A204.1 (cell line): Measurements from ENCODE around the gene CACNG4.
"Not testable (repeated sequence)": the region's sequence is repeated elsewhere in the genome, so short reads cannot be mapped to it uniquely, and the experiment has no call there.

ENCODE experiments used
- FAIRE-seq: peaks from 2 replicates; lab custom pipeline; 2012; peaks lifted over from hg19 to GRCh38; lab: Jason Lieb, UNC

Gene CACNG4

DNA sequence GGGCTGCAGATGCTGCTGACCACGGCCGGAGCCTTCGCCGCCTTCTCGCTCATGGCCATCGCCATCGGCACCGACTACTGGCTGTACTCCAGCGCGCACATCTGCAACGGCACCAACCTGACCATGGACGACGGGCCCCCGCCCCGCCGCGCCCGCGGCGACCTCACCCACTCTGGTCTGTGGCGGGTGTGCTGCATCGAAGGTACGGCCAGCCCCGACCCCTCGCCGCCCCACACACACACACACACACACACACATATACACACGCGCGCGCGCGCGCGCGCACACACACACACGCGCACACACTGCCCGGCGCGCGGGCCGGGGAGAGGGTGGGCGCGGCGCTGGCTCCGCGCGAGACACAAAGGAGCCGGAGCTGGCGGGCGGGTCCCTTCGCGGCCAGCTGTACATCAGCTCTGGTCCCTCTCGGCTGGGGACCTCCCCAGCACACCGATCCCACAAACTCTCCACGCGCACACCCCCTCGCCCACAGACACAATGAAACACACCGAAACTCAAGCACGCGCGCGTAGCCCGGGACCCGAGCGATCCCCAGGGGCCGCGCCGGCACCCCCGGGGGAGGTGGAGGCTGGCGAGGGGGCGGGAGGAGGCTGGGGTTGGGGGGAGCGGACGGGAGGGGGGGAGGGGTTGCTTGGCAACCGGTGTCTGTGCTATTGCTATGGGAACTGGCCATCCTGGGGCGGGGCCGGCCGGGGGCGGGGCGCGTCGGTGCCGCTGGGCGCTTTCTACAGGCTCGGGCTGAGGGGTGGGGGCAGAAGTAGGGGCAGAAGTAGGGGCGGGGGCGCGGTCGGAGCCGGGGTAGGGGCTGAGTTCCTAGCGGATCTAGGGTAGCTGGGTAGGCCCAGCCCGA, 658 bp downstream of the CACNG4 start:
- FAIRE-seq: no peak

DNA sequence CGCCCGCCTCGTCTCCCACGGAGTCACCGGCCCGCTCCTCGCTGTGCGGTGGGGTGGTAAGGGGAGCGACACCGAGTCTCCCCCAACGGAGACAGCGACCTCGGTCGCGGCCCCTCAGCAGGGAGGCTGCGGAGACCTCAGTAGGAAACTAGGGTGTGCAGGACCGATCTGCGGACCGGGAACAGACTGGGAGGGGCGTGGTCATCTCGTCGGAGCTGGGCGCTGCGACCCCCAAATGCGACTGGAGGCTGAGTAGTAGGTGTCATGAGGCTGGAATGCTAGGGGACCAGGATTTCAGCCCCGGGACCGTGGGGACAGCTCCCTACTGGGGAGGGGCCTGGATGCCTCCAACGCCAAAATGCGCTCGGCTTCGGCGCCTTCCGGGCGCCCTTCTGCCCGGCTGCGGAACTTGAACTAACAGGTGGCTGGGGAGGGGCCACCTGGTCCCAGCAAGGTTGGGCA, 1.3 kb downstream of the CACNG4 start:
- FAIRE-seq: no peak

DNA sequence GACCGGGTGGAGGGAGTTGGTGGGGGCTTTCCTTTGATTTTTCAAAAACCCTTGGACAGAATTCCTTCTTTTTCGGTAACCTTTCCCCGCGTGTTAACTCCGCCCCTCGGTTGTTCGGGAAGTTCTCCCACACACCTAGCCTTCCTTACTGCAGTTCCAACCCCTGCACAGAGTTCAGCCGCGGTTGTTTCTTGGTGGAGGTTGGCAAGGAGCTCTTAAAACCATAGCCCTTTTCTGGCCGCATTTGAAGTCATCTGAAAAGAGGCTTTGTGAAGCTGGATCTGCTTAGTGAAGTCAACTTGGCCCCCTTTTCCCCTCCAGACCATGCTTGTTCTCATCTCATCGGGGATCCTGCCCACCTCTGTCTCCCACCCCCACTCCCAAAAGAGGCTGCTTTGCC, 1.8 kb downstream of the CACNG4 start:
- no peak for FAIRE-seq

DNA sequence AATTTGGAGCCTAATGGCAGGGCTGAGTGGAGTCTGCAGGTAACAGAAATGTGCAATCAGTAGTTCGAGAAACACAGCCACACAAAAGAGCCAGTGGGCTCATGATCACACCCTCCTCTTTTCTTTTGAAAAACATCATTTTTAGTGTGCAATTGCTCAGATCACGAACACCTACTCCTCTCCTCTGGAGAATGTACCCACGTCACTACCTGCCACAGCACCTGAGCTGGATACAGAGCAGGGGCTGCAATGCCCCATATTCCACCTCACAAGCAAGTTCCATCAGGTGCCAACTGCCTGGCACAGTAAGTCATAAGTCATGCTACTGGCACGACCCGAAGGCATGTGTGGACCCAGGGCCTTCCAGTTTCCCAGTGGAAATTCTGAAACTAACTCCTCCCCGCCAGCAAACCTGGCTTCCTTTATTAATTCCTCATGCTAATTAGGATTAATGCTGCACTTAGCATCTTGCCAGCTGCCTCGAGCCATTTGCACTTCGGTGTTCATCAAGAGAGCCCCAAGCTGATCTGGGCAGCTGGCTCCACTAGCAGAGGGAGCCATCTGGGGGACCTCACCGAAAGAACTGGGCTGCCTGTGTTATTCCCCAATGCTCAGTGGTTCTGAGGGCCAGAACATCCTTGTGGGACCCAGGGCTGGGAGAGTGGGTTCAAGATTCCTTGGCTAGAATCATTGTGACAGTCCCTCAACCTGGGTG, 2.4 kb downstream of the CACNG4 start:
- no peak for FAIRE-seq

DNA sequence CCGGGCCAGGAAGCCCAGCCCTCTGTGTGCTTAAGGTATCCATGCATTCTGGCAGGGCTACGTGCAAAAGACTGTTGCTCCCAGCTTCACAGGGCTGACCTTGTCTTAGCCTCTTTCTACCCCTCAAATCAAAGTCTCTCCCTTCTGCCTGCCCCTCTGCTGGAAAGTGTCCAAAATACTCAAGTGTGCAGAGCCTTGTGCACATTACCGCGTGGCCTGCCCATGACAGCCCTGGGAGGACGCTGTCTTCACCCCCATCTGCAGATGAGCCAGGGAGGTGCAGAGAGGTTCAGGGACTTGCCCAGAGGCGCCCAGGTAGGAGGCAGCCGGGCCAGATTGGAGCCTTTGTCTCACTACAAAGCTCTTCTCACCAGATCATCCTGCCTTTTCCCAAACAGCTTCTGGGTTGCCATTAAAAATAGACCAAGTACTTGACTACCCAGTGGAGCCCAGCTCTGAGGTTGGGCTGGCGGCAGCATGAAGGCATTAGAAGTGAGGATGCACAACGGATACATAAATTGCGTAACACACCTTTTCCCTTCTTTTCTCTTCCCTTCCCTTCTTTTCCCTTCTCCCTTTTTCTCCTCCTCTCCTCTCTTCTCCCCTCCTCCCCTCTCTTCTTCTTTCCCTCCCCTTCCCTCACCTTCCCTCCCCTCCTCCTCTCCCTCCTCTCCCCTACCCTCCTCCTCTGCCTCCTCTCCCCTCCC, 3.5 kb downstream of the CACNG4 start:
- no peak for FAIRE-seq

DNA sequence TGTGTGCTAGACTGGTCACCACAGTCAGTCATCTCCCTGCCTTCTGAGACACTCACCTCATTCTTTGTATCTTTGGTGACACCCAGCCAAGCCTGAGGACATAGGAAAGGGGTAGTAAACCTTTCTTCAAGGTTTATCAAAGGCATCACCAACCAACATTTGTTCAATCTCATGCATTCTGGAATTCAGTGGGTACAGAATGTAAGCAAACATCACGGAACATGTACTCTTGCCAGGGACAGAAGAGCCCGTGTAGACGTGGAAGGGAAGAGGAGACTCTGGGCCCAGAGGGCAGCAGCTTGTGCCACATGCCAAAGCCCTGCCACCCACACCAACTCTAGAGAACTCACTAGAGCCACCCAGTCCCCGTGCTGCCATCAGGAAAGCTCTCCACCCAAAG, 4.4 kb downstream of the CACNG4 start:
- no peak for FAIRE-seq

DNA sequence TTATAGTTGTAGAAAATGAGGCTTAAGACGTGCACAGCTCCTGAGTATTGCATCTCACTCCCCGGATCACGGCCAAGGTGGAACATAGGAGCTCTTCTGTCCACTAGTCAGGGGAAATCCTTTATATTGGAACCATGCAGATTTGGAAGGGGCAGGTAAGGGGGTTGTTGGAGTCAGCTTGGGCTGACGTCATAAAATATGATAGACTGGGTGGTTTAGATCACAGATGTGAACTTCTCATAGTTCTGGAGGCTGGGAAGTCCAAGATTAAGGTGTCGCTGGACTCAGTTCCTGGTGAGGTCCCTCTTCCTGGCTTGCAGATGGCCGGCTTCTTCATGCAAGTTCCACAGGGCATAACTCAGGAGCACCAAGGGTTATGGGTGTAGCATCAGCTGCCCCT, 5.6 kb downstream of the CACNG4 start:
- no peak for FAIRE-seq

DNA sequence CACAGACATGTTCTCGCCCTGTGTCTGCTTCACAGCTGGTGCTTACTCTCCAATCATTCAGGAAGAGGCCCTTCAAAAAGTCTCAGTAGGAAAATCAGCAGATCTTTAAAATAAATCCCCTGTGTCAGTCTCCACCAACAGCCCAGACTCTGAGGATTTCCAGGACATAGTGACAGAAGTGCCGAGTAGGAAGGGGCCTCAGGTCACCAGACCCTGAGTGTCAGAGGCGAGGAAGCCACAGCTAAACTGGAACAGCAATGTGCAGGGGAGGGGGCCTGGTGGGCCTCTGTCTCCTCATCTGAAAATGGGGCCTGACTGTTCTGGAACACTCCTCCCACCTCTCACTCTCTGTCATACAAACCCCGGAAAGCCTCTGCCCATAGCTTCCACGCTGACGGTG, 6.3 kb downstream of the CACNG4 start:
- FAIRE-seq: no peak

DNA sequence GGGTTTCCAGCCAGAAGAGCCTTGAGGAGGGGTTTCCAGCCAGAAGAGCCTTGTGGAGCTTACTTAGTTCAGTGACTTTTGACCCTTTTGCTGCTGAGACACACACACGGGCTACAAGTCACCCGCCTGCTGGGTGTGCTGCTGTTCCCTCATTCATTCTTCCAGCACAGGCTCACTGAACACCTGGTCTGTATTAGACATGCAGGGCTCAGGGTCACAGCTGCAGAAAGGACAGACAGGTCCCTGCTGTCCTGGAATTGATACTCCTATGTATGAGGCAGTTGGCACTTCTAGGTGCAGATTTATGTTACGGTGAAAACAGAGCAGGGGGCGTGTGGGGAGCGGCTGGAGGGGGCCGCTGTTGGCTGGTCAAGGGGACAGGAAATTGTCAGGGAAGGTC, 6.8 kb downstream of the CACNG4 start:
- FAIRE-seq: no peak

DNA sequence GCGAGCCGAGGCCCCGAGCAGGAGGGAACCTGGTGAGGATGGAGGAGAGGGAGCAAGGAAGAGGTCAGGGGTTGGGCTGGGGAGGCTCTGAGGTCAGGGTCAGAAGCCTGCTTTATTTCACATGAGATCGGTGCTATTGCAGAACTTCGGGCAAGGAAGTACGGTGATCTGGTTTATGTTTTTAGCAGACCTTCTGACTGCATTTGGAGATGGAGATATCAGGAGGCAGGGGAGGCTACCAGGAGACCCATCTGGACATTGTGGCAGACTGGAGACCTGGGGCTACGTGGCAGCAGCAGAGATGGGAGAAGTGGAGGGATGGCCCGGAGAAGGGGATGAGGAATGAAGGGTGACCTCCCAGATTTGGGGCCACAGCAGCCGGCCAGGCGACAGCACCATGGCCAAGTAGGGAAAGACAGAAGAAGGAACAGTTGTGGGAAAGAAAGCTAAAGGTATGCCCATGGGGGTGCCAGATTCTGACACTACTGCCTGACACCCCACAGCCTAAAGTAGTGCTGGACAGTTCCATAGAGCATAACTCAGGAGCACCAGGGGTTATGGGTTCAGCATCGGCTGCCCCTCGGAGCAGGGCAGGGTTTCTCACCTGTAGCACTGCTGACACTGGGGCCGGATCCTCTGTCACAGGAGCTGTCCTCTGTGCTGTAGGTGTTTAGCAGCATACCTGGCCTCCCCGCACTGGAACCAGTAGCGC, 7.4 kb downstream of the CACNG4 start:
- no peak for FAIRE-seq

DNA sequence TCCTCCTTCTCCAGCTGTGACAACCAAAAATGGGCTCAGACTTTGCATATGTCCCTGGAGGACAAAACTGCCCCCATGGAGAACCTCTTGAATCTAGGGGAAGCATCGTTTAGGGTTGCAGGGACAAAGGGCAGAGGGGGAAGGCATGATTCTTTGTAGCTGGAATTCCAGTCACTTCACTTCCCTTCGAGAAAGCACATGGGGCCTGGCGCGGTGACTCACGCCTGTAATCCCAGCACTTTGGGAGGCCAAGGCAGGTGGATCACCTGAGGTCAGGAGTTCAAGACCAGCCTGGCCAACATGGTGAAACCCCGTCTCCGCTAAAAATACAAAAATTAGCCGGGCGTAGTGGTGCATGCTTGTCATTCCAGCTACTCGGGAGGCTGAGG, 7.9 kb downstream of the CACNG4 start:
- not testable (repeated sequence) for FAIRE-seq

DNA sequence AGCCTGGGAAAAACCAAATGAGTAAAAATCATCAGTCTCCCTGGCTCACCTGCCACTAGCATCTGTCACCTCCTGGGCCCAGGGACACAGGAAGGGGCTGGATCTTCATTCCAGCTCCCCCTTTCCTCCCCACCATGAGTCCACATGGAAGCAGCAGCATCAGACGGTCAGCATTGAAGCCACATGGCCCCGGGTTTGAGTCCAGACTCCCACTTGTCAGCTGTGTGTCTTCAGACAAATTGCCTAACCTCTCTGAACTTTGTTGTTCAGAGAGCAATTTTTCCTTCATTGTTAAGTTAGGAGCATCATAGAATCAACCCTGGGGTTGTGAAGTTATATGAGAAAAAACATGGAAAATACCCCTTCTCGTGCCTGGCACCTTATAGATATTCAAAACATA, 10.7 kb downstream of the CACNG4 start:
- no peak for FAIRE-seq

DNA sequence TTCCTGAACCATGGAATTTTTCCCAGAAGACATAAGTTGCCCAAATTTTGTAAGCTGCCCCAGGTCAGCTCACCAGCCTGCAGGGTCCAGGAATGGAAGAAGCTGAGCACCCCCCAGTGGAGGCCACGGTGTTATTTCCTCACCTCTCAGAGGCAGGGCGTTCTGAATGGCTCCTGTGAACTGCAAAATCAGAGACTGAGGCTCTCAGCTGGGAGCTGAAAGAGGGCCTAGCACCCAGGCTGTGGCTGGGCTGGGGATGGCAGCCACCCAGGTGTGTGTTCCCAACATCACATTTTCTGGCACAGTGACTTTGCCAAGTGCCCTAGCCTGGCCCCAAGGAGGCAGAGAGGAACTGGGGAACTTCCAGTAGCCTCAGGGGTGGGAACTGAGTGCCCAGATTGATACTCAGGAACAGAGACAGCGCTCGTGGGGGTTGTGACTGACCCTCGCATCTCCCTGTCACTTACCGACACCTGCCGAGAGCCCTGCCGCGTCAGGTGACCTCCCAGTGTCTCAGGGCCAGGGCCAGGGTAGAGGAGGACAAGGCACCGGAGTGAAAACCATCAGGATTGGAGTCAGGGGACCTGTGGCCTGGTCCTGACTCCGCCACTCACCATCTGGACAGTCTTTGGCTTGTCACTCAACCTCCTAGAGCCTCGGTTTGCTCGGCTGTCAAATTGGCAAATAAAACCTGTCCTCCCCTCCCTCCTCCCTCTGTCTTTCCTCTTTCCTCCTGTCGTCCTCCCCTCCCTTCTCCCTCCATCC, 11.3 kb downstream of the CACNG4 start:
- no peak for FAIRE-seq

DNA sequence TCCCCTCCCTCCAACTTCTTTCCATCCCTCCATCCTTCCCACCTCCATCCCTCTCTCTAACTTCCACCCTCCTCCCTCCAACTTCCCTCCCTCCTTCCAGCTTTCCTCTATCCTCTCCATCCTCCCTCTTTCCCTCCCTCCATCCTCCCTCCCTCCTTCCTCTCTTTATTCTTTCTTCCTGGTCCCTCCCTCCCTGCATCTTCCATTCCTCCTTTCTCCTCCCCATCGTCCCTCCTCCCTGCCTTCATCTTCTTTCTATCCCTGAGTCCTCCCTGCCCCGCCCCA, 11.8 kb downstream of the CACNG4 start:
- no peak for FAIRE-seq

DNA sequence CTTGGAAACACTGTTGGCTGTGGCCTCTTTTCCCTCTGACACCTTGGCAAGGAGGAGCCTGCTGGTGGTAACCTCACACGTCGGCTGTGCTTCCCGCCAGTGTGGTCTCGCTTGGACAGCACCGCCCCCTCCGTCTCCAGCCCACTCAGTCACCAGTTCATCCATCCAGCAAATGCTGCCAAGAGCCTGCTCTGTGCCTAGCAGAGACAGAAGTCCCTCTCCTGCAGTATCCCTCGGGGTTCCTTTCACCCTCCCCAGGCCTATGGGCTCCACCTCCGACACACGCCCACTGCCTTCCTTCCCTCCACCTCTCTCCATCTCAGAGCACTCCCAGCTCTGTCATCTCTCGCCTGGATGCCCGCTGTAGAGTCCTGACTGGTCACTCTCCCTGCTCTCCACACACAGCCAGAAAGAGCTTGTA, 12.3 kb downstream of the CACNG4 start:
- no peak for FAIRE-seq

DNA sequence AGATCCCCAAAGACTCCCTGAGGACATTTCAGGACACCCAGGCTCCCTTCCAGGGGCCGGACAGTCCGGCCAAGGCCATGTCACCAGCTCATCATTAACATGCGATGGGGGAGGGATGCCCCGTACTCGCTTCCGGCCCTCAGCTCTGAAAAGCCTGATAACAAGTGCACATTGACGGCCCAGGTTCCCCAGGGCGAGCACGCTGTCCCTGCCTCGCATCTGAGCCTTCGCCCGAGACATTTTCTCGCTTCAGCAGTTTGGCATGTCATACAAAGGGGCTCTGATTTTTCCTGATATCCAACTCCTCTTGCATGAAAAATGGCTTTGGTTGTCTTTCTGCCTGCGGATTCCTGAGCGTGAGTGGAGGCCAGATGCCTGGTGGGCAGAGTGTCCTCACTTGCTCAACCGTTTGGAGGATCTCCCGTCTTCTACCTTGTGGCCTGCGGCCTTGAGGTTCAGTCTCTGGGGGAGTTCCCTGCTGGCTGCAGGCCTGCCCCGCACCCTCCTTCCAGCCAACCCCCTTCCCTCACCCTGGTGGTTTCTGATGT, 14.1 kb downstream of the CACNG4 start:
- no peak for FAIRE-seq

DNA sequence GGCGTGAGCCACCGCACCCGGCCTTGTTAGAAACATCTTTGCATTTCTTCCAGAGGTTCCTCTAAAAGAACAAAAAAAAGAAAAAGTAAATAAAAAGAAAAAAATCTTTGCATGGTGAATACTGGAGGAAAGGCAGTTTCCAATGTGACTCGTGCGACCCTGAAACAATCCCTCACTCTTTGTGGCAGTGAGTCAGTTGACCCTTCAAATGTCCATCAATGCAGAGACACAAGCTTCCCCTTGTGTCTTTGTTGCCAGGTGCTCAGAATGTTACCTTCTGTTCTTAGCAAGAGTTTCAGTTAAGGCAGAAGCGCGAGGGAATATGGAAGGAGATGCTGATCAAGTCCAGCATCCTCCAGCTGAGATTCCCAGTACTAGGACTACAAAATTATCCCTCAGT, 16.4 kb downstream of the CACNG4 start:
- FAIRE-seq: no peak

DNA sequence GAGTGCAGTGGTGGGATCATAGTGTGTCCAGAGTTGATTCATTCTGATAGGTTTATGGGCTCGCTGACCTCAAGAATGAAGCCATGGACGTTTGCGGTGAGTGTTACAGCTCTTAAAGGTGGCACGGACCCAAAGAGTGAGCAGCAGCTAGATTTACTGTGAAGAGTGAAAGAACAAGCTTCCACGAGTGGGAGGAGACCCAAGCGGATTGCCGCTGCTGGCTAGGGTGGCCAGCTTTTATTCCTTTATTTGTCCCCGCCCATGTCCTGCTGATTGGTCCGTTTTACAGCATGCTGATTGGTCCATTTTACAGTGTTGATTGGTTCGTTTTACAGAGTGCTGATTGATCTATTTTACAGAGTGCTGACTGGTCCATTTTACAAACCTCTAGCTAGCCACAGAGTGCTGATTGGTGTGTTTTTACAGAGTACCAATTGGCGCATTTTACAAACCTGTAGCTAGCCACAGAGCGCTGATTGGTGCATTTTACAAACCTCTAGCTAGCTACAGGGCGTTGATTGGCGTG, 17.5 kb downstream of the CACNG4 start:
- no peak for FAIRE-seq

DNA sequence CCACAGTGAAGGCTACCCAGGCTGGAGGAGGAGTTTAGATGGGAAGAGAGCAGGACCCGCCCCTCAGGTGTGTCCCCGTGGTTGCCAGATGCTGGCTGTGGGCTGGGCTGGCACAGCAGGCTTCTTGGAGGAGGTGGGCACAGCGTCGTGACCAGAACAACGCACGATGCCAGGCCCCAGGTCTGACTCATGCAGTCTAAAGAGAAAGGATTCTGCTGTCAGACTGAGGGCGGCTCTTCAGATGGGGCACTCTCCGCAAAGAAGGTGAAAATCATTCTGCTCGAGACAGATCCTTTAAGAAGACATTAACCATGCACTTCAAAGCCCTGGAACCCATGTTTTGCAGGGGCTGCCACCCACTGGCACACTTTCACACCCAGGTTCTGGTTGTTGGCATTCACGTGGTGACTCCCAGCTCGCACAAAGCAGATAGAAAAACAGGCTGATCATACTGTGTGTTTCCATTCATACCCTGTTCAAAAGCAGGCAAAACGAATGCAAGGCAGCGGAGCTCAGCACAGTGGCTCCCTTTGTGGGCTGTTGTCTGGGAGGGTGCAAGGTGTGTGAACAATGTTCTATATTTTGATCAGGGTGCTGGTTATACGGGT, 19.0 kb downstream of the CACNG4 start:
- FAIRE-seq: no peak

DNA sequence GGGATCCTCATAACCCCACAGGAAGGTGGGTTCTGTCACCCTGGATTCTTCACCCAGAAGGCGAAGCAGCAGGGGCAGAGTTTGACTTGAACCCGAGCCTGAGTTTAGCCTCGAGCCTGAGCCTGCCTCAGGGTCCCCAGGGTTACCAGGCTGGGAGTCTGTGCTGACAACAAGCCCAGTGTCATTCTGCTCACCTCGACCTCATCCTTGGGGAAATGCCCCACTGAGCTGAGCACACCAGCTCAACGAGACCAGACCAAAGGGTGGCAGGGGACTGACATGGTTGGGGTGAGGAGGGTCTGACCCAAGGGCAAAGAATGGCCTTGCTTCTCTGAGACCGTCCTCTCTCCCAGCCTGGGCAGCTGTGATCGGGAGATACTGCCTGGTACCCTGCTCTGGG, 20.2 kb downstream of the CACNG4 start:
- no peak for FAIRE-seq
